HG02642 (cell line): ENCODE data around the gene IL1RL2.

Experiments used
- ATAC-seq: cut with Tn5 transposase; IDR thresholded peaks from one replicate; pipeline ENCODE4 v1.9.1; 2021; ENCODE audit warnings: mild to moderate bottlenecking; ENCODE audit not compliant: unreplicated experiment, poor library complexity

The IL1RL2 gene

DNA sequence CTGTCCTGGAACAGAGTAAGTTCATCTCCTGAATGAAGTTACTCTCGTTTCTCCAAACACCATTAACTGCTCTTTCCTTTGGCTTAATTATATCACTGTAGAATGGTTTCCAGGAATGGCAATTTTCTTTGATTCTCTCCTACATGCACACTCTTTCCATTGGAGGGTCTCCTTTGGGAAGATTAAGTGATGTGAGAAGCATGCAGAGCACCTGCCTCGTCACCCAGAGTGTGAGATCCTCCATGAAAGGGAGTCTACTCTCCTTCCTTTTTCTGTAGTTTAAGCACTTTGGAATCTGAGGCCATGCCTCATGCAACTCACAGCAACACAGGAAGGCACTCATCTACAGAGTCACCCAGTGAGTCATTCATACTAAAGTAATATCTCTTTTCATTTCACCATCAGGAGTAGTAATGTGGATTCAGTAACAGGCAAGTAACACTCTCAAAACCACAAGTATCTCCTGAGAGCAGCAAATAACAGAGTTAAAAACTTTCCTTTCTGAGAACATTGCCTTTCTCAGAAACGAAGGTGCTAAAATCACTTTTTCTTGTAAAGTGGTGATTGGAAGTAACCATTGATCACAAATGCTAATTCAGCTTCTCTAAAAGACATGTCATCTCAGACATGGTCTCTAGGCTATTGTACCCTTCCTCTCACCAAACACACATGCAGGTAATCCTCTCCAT, 71.7 kb downstream of the IL1RL2 start:
- no peak for ATAC-seq

DNA sequence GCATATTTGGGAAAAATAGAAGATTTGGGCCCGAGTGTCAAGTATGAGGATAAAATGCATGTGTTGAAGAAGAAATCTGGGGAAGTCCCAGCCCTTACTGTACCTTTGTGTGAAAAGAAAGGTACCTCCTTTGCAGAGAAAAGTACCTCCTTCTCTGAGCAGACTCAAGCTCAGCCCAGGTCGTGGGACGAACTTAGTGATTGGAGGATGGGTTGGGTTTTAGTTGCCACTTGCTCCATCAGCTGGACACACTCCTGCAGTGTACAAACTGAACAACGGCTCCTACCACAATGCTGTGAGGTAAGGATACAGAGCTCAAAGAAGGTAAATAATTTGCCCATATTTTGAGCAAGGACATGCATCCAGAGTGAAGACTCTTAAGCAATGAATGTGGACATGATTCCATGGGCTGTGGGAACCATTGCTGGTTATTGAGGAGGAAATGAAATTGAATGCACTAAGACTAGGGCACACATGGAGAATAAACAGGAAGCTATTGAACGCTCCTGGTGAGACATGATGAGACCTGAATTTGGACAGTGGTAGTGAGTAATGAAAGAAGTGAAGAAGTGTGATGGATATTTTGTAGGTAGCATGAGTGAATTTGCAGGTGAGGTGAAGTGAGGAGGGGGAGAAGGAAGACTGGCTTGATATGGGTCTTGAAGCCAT, 74.8 kb downstream of the IL1RL2 start:
- ATAC-seq: no peak

DNA sequence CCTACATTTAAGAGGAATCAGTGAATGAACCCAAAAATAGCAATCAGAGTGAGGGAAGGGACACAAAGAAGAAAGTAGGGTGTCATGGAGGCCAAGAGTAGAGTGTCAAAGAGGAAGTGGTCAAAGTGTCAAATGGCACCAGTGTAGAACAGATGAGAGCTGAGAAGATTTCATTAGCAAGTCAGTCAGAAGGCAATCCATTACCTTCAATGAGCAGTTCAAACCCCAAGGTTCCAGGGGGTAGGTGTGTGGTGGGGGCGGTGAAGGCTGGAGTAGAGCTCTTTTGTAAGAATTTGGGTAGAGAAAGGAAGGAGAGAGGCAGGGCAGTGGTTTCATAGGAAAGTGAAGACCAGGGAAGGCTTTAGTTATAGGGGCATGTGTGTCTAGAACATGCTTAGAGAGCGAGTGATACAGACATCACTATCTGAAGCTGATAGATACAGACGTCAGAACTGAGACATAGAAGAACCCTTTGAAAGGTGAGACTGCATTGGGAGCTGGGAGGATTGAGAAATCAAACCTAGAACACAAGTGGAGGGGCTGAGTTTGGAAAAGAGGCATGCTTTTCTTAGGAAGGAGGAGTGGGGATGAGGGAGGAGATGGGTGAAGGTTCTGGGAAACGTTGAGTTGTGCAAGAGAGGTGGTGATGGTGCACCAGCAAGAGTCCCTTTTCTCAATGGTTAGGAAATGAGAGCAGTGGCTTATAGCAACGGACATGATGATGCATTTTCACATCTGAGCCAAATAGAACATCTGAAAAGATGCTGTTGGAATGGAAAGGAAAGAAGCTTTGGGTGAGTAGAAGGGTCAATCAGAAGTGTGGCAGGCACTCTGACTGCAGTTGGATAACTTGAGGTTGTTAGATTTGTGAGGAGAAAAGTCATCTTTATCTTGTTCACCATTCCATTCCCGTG, 75.7 kb downstream of the IL1RL2 start:
- ATAC-seq: no peak

DNA sequence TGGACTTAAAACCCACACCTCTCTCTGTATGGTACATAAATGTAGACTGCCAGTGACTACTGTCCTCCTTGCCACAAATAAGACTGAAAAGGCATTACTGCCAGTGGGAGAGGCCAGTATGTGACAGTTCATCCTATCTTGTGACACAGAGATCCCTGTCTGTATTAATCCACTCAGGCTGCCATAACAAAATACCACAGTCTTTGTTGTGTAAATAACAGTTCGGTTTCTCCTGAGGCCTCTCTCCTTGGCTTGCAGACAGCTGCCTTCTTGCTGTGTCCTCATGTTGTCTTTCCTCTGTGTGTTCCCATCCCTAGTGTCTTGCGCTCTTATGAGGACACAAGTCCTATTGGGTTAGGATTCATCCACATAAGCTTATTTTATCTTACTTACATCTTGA, 78.1 kb downstream of the IL1RL2 start:
- ATAC-seq: no peak

DNA sequence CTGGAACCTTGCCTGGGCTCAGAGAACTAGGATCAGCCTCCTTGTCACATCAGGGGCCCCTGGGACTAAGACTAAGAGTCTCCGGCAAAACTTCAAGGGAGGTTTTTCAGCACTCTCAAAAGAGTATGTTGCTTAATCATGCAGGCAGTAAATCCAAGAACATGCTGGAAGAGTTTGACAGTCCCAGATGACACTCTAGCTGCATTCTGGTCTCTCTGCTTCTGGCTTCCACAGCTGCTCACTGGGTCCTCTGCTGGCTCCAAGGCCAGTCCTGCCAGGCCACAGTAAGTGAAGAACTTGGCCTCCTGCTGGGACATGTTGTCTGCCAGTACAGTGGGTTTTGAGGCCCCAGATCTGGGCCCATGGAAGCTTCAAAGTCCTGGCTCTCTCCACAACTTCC, 79.4 kb downstream of the IL1RL2 start:
- ATAC-seq: no peak

DNA sequence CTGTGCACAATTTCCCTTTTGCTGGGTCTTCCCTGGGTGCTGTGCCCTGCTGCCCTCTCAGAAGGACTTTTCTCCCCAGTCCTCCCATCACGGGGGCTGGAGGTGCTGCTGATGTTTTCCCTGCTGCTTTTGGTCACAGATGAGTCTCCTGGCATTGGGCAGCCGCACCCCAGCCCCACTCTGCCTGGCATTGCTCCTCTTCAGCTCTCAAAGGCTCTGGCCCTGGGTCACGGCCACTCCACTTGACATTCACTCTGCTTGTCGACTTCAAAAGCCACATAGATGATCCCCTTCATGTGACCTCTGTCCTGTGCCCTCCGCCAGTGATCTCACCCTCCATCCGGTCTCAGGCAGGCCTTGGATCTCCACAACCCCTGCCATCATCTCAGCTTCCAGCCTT, 81.0 kb downstream of the IL1RL2 start:
- no peak for ATAC-seq

DNA sequence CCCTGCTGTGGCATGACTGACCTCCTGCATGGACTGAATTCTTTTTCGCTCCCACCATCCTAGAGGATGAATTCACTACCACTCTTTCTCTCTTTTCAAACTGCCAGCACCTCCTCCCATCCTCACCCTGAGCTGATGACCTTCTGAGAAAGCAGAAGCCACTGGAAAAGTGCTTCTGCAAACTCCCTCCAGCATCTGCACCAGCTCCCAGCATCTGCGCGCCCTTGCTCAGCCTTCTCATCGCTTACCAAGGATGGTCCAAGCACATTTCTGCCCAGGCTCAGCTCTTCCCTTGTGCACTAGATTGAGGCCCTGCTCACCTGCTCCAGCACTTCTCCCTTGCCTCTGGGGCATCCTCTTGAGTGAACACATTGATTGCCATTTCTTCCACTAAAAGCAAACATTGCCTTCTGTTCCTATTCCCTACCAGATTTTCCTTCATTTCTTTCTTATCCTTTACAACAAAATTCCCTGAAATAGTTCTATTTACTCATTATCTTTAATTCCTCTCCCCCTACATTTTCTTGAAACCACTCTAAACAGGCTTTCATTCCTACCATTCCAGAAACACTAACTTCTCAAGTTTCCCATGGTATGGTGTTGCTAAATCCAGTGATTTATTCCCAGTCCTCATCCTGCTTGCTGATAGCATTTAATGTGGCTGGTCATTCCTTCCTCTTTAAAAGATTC, 81.8 kb downstream of the IL1RL2 start:
- no peak for ATAC-seq

DNA sequence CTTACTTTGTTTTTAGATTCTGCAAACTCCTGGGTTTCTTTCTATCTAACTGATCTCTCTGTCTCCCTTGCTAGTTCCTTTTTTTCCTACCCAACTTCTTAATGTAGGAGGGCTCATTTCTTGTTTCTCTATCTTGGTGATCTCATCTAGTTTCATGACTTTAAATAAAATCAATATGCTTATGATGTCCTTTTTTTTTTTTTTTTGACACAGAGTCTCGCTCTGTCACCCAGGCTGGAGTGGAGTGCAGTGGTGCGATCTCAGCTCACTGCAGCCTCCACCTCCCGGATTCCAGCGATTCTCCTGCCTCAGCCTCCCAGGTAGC, 82.3 kb downstream of the IL1RL2 start:
- ATAC-seq: no peak

DNA sequence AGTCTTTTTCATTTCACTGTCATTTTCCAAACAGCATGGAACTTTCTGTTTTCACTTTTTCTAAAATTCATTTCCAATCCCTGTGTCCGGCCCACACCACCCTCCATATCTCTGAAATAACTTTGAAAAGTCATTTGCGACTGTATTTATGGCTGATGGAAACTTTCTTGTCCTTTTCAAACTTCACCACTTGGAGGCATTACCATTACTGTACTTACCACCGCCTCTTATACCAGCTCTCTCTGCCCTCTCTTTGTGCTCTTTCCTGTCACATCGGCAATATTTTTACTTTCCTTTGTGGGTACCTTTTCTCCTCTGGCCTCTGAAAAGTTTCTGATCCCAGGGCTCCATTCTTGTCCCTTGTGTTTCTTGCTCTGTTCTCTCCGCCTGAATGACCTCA, 85.0 kb downstream of the IL1RL2 start:
- ATAC-seq: no peak

DNA sequence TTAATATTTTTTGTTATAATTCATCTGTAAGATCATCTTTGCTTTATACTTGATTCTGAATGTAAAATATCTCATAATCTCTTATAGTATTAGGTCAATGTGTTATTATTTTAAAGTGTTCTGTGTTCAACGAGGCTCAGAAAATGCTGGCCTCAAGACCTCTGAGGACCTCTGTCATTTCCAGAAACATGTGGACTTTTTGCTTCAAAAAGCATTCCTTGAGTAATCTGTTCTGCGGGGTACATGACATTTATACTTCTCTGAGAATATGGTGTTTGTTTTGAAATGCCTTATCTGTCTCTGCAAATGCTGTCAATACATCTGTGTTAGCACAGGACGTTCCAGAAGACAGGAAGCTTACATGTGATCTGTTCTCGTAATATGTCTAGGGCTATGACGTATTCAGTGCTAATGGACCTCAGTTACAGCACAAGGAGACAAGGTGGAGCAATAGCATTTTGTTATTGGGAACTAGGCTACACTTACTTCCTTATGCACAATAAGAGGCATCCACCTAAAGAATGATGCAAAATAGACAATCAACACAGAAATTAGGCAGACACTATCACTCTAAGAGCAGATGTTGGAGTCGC, 86.9 kb downstream of the IL1RL2 start:
- ATAC-seq: no peak

DNA sequence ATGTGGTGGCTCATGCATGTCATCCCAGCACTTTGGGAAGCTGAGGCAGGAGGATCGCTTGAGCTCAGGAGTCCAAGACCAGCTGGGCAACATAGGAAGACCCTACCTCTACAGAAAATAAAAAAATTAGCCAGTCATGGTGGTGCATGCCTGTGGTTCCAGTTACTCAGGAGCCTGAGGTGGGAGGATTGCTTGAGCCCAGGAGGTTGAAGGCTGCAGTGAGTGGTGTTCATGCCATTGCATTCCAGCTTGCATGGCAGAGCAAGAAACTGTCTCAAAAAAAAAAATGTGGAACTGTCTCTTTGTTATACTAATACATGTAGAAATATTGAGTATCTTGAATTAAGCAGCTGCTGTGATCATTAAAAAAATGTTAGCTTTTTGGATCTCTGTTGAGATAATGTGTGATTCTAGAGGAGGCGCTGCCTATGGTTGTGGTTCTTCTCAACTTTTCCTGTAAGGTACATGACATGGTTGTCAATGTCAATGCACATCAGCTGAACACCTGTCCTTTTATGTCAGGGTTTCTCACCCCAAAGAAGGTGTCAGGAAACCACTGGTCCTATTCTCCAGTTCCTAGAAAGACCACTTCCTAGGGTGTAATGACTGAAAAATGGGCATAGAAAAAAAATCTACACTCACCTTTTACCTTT, 89.9 kb downstream of the IL1RL2 start:
- no peak for ATAC-seq

DNA sequence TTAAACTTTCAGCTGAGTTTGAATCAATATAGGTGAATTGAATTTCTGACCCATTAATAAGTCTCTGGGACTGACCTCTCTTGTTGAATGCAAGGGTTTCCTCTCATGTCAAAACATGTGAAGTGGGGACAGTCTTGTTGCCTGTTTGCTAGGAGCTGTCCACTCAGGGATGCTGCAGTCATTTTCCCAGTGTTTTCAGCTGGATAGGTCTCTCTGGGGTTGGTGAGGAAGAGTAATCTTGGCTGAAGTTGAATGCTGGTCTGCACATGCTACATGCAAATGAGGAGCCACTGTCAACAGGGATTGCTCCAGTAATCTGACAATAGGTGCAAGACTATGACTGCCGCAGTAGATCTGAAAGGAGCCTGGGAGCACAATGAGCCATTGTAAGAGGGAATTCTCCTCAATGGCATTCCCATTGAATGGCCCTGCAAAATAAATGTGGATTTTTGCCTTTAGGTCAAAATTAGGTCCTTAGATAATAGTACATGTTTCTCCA, 90.4 kb downstream of the IL1RL2 start:
- no peak for ATAC-seq

DNA sequence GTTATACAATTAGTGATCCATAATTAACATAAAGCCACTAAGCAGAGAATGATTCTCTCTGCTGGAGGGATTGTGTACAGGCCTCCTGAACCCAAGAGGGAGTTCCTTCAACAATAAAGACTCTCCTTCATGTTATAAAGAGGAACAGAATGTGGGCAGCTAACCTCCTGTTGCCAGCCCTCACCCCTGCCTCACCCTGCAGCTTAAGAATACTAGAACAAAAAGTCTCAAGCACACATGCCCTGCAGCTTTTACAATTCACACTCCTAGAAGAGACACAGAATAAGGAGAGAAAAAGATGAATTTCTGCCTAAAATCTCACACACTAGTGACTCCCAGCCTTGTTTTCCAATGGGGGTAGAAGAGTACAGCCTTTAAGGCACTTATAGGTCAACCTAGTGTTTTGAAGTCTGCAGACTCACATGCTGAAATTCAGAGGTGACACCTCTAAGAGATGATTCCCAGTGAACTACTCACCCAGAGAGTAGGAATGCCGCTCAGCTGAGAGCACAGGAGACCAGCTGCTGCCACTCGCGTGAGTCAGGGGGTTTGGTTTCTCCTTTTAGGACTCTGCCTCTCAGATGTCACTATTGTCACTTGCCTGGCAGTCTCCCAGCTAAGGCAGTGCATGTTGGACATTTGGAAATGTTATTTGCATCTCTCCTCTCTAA, 92.0 kb downstream of the IL1RL2 start:
- no peak for ATAC-seq

DNA sequence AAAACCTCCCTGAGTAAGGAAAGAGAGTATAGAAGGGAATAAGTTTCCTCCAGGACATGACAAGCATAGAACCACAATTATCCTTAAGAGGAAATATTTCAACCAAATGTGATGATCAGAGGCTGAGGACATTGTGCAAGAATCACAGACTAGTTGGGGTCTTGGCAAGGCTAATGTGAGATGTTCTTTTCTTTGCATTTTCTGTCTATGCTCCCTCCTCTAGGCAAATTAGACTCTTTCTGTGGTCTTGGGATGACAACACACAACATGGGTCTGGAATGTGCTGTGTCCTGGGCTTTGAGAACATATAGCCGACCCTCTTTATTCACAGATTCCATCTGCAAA, 92.5 kb downstream of the IL1RL2 start:
- ATAC-seq: no peak

DNA sequence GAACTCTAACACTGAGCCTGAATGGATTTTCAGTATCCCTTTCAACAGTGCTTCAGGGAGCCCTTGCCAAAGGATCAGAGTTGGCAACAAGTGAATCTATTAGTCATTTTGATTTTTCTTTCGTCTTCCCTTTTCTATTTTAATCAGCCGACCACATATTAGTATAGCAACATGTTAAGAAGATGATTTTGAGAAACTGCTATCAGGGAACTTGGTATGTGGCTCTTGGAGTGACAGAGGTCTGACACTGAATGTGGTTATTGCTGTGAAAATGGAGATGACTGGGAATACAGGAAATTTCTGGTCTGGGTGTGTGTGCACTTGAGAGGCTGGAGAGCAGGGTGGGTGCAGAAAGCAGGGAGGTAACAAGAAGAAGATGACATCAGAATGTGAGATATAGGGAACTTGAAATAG, 95.9 kb downstream of the IL1RL2 start:
- ATAC-seq: no peak

DNA sequence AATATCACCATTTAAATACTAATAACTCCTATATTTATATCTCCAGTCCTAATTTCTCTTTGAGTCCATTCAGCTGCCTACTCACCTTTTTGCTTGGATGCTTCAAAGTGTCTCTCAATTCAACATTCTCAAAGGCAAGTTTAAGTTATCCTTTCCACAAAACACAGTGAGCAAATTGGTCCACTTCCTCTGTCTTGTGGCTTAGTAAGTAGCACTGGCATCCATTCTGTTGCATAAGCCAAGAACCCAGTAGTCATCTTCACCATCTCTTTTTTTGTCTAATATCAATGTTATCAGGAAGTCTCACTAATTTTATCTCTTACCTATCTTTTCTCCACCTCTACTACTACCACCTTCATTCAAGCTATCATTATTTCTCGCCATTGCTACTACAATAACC, 97.2 kb downstream of the IL1RL2 start:
- no peak for ATAC-seq

DNA sequence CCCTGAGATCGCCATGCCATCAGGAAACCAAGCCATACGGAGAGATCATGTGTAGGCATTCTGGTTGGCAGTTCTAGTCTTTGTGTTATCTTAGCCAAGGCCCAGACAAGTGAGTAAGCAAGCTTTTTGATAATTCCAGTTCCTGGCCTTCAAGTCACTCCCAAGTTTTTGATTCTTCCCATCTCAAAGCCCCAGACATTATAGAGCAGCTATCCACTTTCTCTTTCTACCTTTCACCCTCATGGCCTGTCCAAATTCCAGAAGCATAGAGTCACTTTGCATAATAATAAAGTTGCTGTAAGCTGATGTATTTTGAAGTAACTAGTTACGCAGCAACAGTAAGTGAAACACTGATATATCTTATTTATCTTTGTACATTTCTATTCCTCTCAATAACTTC, 97.8 kb downstream of the IL1RL2 start:
- ATAC-seq: no peak

DNA sequence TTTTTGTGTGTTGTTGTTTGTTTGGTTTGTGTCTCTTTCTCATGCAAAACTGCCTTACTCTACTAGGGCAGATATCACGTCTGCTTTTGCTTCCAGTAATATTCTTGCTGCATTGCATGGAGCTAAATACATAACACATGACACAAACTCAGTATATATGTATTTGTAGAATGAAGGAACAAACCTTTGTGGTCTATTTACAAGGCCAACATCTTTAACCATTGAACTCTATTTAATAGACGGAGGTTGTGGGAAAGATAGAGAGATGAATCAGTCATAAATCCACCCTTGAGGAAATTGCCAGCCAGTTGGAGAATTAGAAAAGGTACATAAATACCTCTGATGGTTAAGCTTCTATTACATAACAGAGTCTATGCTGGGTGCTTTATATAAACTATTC, 98.5 kb downstream of the IL1RL2 start:
- no peak for ATAC-seq

DNA sequence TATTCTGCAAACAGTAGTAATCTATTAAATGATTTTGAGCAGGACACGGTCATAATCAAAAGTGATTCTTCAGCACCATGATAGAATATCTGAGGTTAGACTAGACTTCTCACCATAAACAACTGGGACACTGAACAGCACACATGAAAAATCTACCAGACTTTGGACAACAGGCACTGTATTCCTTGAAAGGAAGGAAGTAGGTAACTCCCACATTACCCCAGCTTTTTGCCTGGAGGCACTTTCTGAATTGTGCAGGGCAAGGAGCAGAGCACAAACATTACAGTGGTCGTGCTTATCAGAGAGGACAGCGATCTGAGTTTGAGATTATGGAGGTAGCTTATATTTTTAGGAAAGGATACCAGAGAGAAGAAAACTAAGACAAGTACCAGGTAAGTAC, 99.2 kb downstream of the IL1RL2 start:
- no peak for ATAC-seq
